Fibroblast of mammary gland (primary cell): ENCODE data around the gene CLDND1.

Experiments used
- DNase-seq: peaks from one replicate; pipeline ENCODE4 v3.0.0-alpha.2; 2010; ENCODE audit warnings: low read depth
- H3K4me3 ChIP-seq: 2 replicates; pipeline ENCODE4 v1.5.1; 2011; ENCODE audit warnings: low read depth, mild to moderate bottlenecking, low read length, moderate library complexity; ENCODE audit not compliant: control insufficient read depth
- TF ChIP-seq, protein P1 (sequence below): conservative IDR thresholded peaks from 2 replicates; pipeline ENCODE4 v1.5.1; 2011; ENCODE audit warnings: low read depth, low read length, inconsistent platforms; ENCODE audit not compliant: control insufficient read depth, insufficient read depth

CLDND1 gene

DNA sequence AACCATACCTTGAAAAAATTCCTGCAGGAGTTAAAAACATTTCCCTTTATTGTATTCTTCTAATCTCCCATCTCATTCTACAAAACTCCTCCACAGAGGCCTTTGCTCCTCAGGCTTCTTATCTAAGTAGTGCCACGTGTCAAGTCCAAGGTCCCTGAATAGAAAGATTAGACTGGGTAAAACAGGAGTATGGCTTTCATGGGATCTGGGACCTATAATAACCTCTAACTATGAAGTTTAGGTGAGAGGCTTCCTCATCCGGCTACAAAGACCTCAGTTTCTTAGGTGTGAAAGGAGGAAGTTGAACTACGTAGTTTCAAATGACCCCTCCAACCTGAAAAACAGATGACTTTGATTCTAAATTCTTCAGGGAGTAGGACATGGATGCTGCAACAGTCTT is 29.1 kb upstream of the CLDND1 start:
- TF ChIP-seq, protein P1, sequence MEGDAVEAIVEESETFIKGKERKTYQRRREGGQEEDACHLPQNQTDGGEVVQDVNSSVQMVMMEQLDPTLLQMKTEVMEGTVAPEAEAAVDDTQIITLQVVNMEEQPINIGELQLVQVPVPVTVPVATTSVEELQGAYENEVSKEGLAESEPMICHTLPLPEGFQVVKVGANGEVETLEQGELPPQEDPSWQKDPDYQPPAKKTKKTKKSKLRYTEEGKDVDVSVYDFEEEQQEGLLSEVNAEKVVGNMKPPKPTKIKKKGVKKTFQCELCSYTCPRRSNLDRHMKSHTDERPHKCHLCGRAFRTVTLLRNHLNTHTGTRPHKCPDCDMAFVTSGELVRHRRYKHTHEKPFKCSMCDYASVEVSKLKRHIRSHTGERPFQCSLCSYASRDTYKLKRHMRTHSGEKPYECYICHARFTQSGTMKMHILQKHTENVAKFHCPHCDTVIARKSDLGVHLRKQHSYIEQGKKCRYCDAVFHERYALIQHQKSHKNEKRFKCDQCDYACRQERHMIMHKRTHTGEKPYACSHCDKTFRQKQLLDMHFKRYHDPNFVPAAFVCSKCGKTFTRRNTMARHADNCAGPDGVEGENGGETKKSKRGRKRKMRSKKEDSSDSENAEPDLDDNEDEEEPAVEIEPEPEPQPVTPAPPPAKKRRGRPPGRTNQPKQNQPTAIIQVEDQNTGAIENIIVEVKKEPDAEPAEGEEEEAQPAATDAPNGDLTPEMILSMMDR = no peak
- H3K4me3 ChIP-seq = no peak overlapping the region
- DNase-seq = no peak

DNA sequence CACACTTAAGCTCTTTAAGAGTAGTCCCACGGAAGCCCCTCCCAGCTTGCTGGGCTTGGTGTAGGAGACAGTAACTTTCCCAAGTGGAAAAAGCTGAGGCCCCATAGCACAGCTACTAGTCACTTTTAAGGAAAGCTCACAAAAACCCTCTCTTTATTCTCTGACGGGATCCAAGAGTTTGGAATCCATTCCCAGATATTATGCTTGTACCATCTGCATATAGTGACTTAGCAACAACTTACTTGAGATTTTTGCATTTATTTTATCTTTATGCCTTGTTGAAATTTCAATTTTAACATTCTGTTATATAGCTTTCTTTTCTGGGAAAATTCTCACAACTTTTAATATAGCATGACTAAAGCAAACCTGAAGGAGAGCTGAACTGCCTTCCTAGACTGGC is 28.5 kb upstream of the CLDND1 start:
- TF ChIP-seq, protein P1 = no peak
- DNase-seq = no peak

DNA sequence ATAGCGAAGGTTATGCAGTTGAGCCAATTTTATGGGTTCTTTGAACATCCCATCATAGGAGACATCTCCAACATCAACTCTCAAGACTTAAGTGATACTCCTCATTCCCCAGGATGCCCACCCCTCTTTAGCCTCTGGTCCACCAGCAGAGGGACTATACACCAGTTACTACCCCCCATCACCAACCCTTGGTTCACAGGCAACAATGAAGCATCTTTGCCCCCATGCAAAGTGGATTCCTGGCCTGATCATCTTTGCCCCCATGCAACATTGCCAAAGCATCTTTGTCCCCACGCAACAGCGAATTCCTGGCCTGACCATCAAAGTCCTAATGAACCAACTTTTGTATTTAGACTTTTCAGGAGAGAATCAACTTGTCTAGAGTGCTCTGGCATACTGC is 28.1 kb upstream of the CLDND1 start:
- TF ChIP-seq, protein P1 = no peak
- no peak overlapping the region for H3K4me3 ChIP-seq
- DNase-seq = no peak

More for the DNA sequence above, 28.5 kb upstream of the CLDND1 start:
- no peak overlapping the region for H3K4me3 ChIP-seq

DNA sequence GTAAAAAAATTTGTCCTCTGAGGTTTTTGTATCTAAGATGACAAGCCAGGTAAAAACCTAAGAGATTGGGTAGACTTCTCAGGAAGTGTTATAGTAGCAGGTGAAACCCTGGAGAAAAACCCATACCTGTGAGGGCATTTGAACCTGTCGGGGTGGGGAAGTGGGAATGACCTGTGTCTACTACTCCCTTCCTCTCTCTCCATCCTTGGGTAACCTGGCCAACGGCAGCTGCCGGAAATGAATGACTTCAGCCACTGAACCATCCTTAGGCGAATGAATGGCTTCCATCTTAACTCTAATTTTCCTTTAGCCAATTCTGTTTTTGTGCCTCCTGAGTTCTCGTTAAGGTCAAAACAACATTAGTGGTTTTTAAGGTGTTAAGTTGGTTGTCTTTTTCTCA is 25.8 kb upstream of the CLDND1 start:
- TF ChIP-seq, protein P1 = no peak
- no peak overlapping the region for H3K4me3 ChIP-seq
- no peak for DNase-seq

DNA sequence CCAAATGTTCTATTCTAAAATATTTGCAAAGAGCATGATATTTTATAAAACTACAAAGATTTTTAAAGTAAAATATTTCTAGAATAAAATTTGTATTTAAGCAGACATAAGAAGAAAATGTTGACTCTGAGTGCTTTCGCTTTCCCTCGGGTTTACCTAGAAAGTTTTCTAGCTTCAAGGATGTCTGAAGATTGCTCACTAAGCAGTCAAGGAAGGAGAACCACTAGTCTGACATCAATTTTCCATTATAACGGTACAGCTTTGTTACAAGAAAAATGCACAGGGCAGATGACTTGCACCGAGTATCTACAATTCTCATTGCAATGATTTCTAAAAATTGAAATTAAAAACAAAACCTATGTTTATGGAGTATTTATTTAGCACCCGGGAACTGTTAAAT is 23.2 kb upstream of the CLDND1 start:
- no peak for DNase-seq
- TF ChIP-seq, protein P1 = no peak
- H3K4me3 ChIP-seq = no peak overlapping the region

DNA sequence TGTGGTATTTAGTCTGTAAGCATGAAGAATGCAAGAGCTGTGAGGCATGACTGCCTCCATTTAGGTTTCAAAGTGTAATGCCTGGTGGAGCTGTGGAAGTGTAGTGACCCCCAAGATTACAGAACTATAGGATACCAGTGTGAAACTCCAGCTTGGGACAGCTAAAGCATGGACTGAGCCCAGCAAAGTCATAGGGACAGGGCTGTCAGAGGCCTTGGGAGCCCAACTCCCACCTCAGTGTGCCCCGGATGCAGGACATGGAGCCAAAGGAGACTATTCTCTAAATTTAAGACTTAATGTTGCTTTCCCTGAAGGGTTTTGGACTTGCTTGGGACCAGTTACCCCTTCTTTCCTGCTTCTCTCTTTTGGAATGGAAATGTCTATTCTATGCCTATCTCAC is 19.9 kb upstream of the CLDND1 start:
- no peak for DNase-seq

DNA sequence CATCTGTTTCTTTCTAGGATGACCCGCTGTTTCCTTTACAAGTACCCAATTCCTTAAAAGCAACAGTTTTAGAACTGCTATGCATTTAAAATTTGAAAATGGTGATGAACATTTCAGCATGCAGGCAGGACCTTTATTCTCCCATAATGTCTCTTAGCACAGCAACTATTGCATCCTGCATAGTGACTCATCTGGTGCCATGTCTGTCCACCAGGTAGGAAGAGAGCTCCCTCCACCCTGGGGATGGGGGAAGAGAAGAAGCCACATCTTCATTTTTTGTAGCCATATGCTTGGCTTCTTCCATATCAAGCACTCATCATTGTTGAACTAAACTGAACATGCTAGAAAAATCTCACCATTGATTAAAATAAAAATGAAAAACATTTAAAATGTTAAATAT is 19.0 kb upstream of the CLDND1 start:
- DNase-seq = no peak
- no peak overlapping the region for H3K4me3 ChIP-seq
- TF ChIP-seq, protein P1 = no peak

More for the DNA sequence above, 19.9 kb upstream of the CLDND1 start:
- TF ChIP-seq, protein P1 = no peak
- H3K4me3 ChIP-seq = no peak overlapping the region
